ENCODE results near the gene PSMB2.

The PSMB2 gene

DNA sequence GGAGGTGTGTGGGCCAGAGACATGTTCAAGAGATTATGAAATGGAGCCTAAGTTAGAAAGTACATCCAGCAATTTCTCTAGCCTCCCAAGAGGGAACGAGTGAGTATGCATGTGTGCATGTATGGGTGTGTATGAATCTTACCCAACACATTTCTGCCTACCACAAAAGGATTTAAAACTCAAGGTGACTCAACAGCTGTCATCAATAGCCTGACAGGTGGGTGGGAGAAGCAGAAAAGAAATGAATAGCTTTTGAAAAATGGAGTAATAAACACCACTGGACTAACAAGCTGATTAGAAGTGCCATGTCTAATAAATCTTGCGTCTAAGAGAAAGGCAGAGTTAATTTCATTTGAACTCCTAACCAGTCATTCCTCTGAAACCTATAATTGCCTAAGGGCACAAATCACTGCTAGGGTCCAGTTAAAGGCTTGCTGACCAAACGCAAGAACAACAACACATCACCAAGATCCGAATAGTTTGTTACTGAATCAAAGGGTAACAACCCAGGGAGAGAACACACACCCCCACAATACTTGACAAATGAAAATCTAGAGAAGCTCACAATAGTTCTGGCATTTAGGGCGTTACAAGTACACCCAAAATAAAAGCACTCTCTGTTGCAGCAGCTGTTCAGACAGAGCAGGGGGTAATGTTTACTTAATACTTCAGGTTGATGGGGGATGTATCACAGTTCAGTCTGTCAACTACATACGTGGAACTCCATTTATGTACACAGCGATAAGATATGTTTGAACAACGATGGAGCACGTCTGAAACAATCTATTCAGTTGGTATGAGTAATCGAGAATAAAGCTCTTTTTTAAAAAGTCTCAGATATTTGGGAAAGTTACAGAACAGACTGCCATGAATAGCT is 85.5 kb downstream of the PSMB2 start:
- DNase-seq: no peak

- DNase-seq: no peak
Observed at GRCh38 chr1:35555212-35555584, 86.1 kb downstream of the PSMB2 start.

GRCh38 chr1:35554266-35555211 is 86.8 kb downstream of the PSMB2 start:
- DNase-seq: no peak

DNA sequence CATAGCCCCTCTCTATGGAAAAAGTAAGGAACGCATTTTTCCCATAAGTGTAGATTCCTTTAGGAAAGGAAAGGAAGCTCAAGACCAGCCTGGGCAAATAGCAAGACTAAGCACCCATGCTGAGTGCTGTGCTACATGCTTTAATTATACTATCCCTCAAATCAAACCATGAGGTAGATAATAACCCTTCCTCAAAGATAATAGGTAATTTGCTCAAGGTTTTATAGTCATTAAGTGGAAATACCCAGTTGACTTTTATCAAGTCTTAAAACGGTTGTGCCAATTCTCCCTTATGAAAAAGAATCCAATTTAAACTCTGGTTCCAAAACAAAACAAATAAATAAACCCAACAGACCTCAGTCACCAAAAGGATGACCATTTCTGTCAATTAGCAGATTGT is 87.5 kb downstream of the PSMB2 start:
- DNase-seq: no peak

Data from stimulated activated naive CD4-positive, alpha-beta T cell treated with Interleukin-2 at 50 U/mL for 16 hours (primary cell).